Esophagus muscularis mucosa (tissue), 4 donors: ENCODE measurements around the gene NTSR1.

Experiments
- CTCF ChIP-seq, 3 experiments: fragments of 200-600 bp in 2 of 3; fragments of 450-650 bp in 1 of 3; sonication (generic) in 2 of 3; IDR thresholded peaks; one replicate each; pipeline ENCODE4 v1.5.1; 2017 to 2019; ENCODE audit warnings: antibody characterized with exemption in 3 of 3, mild to moderate bottlenecking in 2 of 3, moderate library complexity in 1 of 3
- EP300 ChIP-seq: sonication (generic); formaldehyde crosslinking; IDR thresholded peaks from one replicate; pipeline ENCODE4 v1.6.1; 2017; ENCODE audit warnings: antibody characterized with exemption
- POLR2A ChIP-seq: fragments of 450-650 bp; IDR thresholded peaks from one replicate; pipeline ENCODE4 v1.6.1; 2017; ENCODE audit warnings: antibody characterized with exemption, moderate library complexity, mild to moderate bottlenecking, low read depth
- POLR2AphosphoS5 ChIP-seq, 2 donors: sonication (generic); formaldehyde crosslinking; IDR thresholded peaks; one replicate each; pipeline ENCODE4 v1.6.1; 2017; ENCODE audit warnings: antibody characterized with exemption in 2 of 2

- TF ChIP-seq POLR2A (no peak), CTCF (IDR thresholded peaks at IDR 0.05) (no peak), POLR2AphosphoS5 (IDR thresholded peaks at IDR 0.05) (no peak), EP300 (no peak)
These were observed 62.3 kb downstream of the NTSR1 start for GRCh38 chr20:62770916-62771315.
